Measurements from ENCODE around the gene GALNT4. TPM values are rescaled to one million over a fixed set of nuclear protein-coding genes. Genes with fewer than 3 reads are reported as not detected.

GALNT4 gene
- total and polyA plus RNA-seq, 2 of the 13 experiments (the other 11 are each of a cell fraction or from before 2014, with no cell fraction given), result 4.9 to 6.8 TPM

- WGBS (ENCODE audit: low lambda C conversion rate), result 83% methylated on average over 6 of the region's 6 CpGs
- CTCF ChIA-PET (ENCODE audit: low intra/inter-chr PET ratio, low total read pairs), result interaction anchor here (1.2 kb wide), 1 partner anchor 54 kb away, joined by 7 read pairs; no protein-coding TSS in a partner anchor
- H3K27me3 ChIP-seq (ENCODE audit: control insufficient read depth in 1 of 2, insufficient read depth in 2 of 2, low read length in 2 of 2), result no peaks in the 10 kb centered on the region
- intact Hi-C loops (cut with micrococcal nuclease; ENCODE audit: unreplicated experiment), result no loop called here
- no peak overlapping the region for H3K27ac ChIP-seq (ENCODE audit: extremely low read length, insufficient read depth, low read length)
- no peak for FAIRE-seq
- H4K20me1 ChIP-seq (ENCODE audit: insufficient read depth, low read length), result no peaks in the 10 kb centered on the region
- no TSS peak for BruUV-seq (replicated peaks)
- H3K36me3 ChIP-seq (replicated peaks in 1 of 2; ENCODE audit: control insufficient read depth in 1 of 2, insufficient read depth in 2 of 2, low read length in 2 of 2), result no peaks in the 10 kb centered on the region
- in situ Hi-C loops (cut with HindIII; ENCODE audit: extremely low pct_ligation_motif_present, low pct_unique_long_range_greater_than_20kb), result no loop called here
- H3K4me1 ChIP-seq (ENCODE audit: insufficient read depth, low read length), result no peaks in the 10 kb centered on the region
- no peak for DNase-seq (ENCODE audit: low spot score)
- no peak overlapping the region for H3K4me3 ChIP-seq (replicated peaks in 1 of 3; ENCODE audit: insufficient read depth in 1 of 3, low read depth in 2 of 3, low read length in 3 of 3)
- no peak overlapping the region for H3K4me2 ChIP-seq (ENCODE audit: low read depth, low read length)
- no peaks in the 10 kb centered on the region for H3K79me2 ChIP-seq (ENCODE audit: insufficient read depth, low read length)
- no peaks in the 10 kb centered on the region for H3K9me3 ChIP-seq (ENCODE audit: low read length)
- H2AFZ ChIP-seq (ENCODE audit: low read length), result no peak overlapping the region
- POLR2A ChIA-PET, result no interaction called here
- no peak for ATAC-seq
- no peak overlapping the region for H3K9ac ChIP-seq (ENCODE audit: insufficient read depth, low read depth, low read length)
- TF ChIP-seq ZNF597 (CRISPR knock-in tag; IDR thresholded peaks at IDR 0.05), result no peak
- TF ChIP-seq HOXA5 (CRISPR knock-in tag; IDR thresholded peaks at IDR 0.05), result no peak
- no peak for TF ChIP-seq THYN1 (CRISPR knock-in tag; IDR thresholded peaks at IDR 0.05; ENCODE audit: borderline replicate concordance, low read depth)
- no peak for TF ChIP-seq ZNF562 (CRISPR knock-in tag; IDR thresholded peaks at IDR 0.05; ENCODE audit: borderline replicate concordance)
- TF ChIP-seq ZNF780A (CRISPR knock-in tag; IDR thresholded peaks at IDR 0.05), result no peak
- TF ChIP-seq ARID2 (CRISPR knock-in tag; IDR thresholded peaks at IDR 0.05; ENCODE audit: borderline replicate concordance), result no peak
- TF ChIP-seq ZSCAN25 (CRISPR knock-in tag; IDR thresholded peaks at IDR 0.05), result no peak
- no peak for TF ChIP-seq MAX (IDR thresholded peaks at IDR 0.05)
- no peak for TF ChIP-seq ZNF142 (CRISPR knock-in tag; IDR thresholded peaks at IDR 0.05)
- TF ChIP-seq ZNF678 (CRISPR knock-in tag; IDR thresholded peaks at IDR 0.05), result no peak
- TF ChIP-seq HDAC6 (IDR thresholded peaks at IDR 0.05; ENCODE audit: low read depth, low read length), result no peak
- no peak for TF ChIP-seq POLR2A (IDR thresholded peaks at IDR 0.05; ENCODE audit: insufficient read depth in 1 of 2, low read depth in 2 of 2, low read length in 2 of 2)
- no peak for TF ChIP-seq ZNF333 (CRISPR knock-in tag; IDR thresholded peaks at IDR 0.05; ENCODE audit: borderline replicate concordance)
- TF ChIP-seq ZNF382 (CRISPR knock-in tag; IDR thresholded peaks at IDR 0.05; ENCODE audit: borderline replicate concordance), result no peak
- no peak for TF ChIP-seq SRSF9 (IDR thresholded peaks at IDR 0.05; ENCODE audit: borderline replicate concordance, insufficient read depth, low read depth, low read length, poor library complexity, severe bottlenecking)
- no peak for TF ChIP-seq HNRNPUL1 (IDR thresholded peaks at IDR 0.05; ENCODE audit: low read depth, low read length)
- TF ChIP-seq KLF13 (CRISPR knock-in tag; IDR thresholded peaks at IDR 0.05), result no peak
These were observed 49.2 kb downstream of the GALNT4 start for GRCh38 chr12:89475203-89475990.
